Measurements from ENCODE around the gene KCNK18.

DNA sequence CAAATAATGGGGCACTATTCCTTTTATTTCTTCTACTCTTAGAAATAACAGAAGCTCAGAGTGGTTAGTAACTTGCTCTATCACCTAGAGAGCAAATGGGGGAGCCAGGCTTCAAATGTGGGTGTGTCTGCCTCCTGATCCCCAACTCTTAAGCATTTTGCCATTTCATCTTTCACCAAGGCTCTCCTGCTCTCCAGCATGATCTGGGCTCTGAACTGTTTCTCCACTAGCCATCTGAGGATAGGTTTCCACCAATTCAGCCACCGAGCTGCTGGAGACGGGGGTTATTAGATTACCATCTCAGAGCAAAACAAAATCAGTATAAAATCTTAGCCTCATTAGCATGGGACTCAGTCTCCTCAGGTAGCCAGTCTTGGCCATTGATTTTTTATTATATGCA, 39.0 kb upstream of the KCNK18 start:
- TF ChIP-seq, protein P1, sequence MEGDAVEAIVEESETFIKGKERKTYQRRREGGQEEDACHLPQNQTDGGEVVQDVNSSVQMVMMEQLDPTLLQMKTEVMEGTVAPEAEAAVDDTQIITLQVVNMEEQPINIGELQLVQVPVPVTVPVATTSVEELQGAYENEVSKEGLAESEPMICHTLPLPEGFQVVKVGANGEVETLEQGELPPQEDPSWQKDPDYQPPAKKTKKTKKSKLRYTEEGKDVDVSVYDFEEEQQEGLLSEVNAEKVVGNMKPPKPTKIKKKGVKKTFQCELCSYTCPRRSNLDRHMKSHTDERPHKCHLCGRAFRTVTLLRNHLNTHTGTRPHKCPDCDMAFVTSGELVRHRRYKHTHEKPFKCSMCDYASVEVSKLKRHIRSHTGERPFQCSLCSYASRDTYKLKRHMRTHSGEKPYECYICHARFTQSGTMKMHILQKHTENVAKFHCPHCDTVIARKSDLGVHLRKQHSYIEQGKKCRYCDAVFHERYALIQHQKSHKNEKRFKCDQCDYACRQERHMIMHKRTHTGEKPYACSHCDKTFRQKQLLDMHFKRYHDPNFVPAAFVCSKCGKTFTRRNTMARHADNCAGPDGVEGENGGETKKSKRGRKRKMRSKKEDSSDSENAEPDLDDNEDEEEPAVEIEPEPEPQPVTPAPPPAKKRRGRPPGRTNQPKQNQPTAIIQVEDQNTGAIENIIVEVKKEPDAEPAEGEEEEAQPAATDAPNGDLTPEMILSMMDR (conservative IDR thresholded peaks at IDR 0.05; ENCODE audit: low read length), result no peak
- TF ChIP-seq EZH2phosphoT487 (IDR thresholded peaks at IDR 0.05; ENCODE audit: borderline replicate concordance, low read depth, low read length), result no peak
